Breast epithelium (tissue), 3 donors: Measurements from ENCODE around the gene C6orf89.

Source experiments
- CTCF ChIP-seq, 3 donors: fragments of 450-650 bp; IDR thresholded peaks; one replicate each; pipeline ENCODE4 v1.5.1; 2016 to 2017; ENCODE audit warnings: antibody characterized with exemption in 3 of 3, mild to moderate bottlenecking in 3 of 3, moderate library complexity in 3 of 3
- POLR2A ChIP-seq: fragments of 450-650 bp; IDR thresholded peaks from one replicate; pipeline ENCODE4 v1.6.1; 2016; ENCODE audit warnings: antibody characterized with exemption, mild to moderate bottlenecking, moderate library complexity

- no peak for TF ChIP-seq CTCF (IDR thresholded peaks at IDR 0.05)
- TF ChIP-seq POLR2A, result no peak
Measured at GRCh38 chr6:36867471-36868224, 18.1 kb upstream of the C6orf89 start.
